NOMO-1 treated with DMSO at 0.1 percent for 48 hours (cell line): Measurements from ENCODE around the gene TREX2.

ENCODE experiments used
- DNase-seq: peaks from one replicate; lab custom pipeline; 2025; ENCODE audit not compliant: unreplicated experiment; lab: John Stamatoyannopoulos, UW

The TREX2 gene

GRCh38 chrX:153440556-153441135, 5.2 kb downstream of the TREX2 start:
- no peak for DNase-seq

GRCh38 chrX:153439977-153440376, 5.9 kb downstream of the TREX2 start:
- DNase-seq: no peak

GRCh38 chrX:153438532-153438931, 7.3 kb downstream of the TREX2 start:
- DNase-seq: peak; percentile 8

GRCh38 chrX:153435845-153436244, 10.0 kb downstream of the TREX2 start:
- no peak for DNase-seq

- DNase-seq: no peak
Observed at GRCh38 chrX:153434801-153435200, 11.1 kb downstream of the TREX2 start.

- DNase-seq: no peak
Observed at GRCh38 chrX:153433781-153434285, 12.0 kb downstream of the TREX2 start.

GRCh38 chrX:153433161-153433680, 12.6 kb downstream of the TREX2 start:
- DNase-seq: no peak

GRCh38 chrX:153430796-153431195, 15.1 kb downstream of the TREX2 start:
- no peak for DNase-seq

GRCh38 chrX:153426204-153426603, 19.7 kb downstream of the TREX2 start:
- DNase-seq: no peak

GRCh38 chrX:153423652-153424051, 22.2 kb downstream of the TREX2 start:
- DNase-seq: no peak

GRCh38 chrX:153421856-153422255, 24.0 kb downstream of the TREX2 start:
- DNase-seq: no peak

- no peak for DNase-seq
Observed at GRCh38 chrX:153420851-153421599, 24.8 kb downstream of the TREX2 start.

- DNase-seq: no peak
Observed at GRCh38 chrX:153417637-153418036, 28.2 kb downstream of the TREX2 start.

- no peak for DNase-seq
Observed at GRCh38 chrX:153416781-153417450, 28.9 kb downstream of the TREX2 start.

- DNase-seq: peak; percentile 22
Observed at GRCh38 chrX:153414856-153415510, 30.9 kb downstream of the TREX2 start.

- no peak for DNase-seq
Observed at GRCh38 chrX:153413731-153414130, 32.1 kb downstream of the TREX2 start.

- no peak for DNase-seq
Observed at GRCh38 chrX:153412746-153413720, 32.8 kb downstream of the TREX2 start.

- DNase-seq: no peak
Observed at GRCh38 chrX:153411988-153412574, 33.8 kb downstream of the TREX2 start.

- peak; percentile 20 for DNase-seq
Observed at GRCh38 chrX:153411255-153411987, 34.4 kb downstream of the TREX2 start, which contains the start of gene ZFP92. ZFP92 (plus strand) TSS chrX:153411472; CDS start chrX:153418323, 6,851 bp downstream.
